GM19043 (cell line): ENCODE data around the gene GJB4.
"Not testable (repeated sequence)": the region's sequence is repeated elsewhere in the genome, so short reads cannot be mapped to it uniquely, and the experiment has no call there.

Experiments
- ATAC-seq: cut with Tn5 transposase; IDR thresholded peaks from one replicate; pipeline ENCODE4 v1.9.1; 2021; ENCODE audit warnings: low read depth; ENCODE audit not compliant: unreplicated experiment

GJB4 gene

DNA sequence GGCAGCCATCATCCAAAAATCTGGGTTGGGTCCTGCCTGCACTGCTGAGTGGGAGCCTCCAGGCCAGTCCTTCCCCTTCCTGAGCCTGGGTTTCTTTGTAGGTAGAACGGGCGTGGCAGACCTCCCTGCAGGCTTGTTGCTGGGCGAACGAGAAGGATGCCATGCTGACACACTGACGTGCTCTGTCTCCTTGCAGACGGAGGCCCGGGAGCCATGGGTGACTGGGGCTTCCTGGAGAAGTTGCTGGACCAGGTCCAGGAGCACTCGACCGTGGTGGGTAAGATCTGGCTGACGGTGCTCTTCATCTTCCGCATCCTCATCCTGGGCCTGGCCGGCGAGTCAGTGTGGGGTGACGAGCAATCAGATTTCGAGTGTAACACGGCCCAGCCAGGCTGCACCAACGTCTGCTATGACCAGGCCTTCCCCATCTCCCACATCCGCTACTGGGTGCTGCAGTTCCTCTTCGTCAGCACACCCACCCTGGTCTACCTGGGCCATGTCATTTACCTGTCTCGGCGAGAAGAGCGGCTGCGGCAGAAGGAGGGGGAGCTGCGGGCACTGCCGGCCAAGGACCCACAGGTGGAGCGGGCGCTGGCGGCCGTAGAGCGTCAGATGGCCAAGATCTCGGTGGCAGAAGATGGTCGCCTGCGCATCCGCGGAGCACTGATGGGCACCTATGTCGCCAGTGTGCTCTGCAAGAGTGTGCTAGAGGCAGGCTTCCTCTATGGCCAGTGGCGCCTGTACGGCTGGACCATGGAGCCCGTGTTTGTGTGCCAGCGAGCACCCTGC is 34.7 kb downstream of the GJB4 start:
- ATAC-seq: no peak

DNA sequence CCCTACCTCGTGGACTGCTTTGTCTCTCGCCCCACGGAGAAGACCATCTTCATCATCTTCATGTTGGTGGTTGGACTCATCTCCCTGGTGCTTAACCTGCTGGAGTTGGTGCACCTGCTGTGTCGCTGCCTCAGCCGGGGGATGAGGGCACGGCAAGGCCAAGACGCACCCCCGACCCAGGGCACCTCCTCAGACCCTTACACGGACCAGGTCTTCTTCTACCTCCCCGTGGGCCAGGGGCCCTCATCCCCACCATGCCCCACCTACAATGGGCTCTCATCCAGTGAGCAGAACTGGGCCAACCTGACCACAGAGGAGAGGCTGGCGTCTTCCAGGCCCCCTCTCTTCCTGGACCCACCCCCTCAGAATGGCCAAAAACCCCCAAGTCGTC is 35.2 kb downstream of the GJB4 start:
- ATAC-seq: no peak

DNA sequence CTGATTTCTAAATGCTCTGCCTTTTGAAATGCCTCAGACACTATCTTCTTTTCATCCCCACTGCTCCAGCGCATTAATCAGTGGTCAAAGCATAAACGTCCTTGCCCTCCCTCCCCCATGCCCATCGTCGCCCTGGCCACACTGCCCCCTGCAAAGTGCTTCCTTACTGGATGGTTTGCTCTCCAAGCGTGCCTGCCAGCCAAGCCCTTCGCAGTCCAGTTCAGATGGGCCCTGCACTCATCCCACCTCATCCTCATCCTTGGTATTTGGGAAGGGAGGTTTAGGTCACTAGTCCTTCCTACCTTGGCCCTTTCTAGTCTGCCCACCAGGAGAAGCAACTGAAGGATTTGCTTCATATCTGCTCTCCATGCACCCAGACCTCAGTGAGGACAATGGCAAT is 36.4 kb downstream of the GJB4 start:
- no peak for ATAC-seq

- no peak for ATAC-seq
These were observed 37.5 kb downstream of the GJB4 start for GRCh38 chr1:34796990-34797389.

- ATAC-seq: no peak
These were observed 40.7 kb downstream of the GJB4 start for GRCh38 chr1:34800214-34800613.

DNA sequence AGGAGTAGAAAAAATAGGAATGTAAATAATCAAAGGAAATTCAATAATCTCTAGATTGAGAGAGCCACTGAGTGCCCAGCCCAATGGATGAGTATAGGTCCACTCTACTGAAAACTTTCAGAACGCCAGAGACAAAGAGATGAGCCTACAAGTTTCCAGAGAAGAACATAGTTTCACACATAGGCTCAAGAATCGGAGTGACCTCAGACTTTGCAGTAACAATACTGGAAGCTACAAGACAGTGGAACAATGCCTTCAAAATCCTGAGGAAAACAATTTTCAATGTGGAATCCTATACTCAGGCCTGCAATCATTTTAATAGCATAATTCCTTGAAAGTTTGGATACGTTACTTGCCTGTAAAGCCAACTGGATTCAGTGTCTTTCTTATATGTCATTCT is 44.2 kb downstream of the GJB4 start:
- no peak for ATAC-seq

- no peak for ATAC-seq
These were observed 46.9 kb downstream of the GJB4 start for GRCh38 chr1:34806396-34806795.

DNA sequence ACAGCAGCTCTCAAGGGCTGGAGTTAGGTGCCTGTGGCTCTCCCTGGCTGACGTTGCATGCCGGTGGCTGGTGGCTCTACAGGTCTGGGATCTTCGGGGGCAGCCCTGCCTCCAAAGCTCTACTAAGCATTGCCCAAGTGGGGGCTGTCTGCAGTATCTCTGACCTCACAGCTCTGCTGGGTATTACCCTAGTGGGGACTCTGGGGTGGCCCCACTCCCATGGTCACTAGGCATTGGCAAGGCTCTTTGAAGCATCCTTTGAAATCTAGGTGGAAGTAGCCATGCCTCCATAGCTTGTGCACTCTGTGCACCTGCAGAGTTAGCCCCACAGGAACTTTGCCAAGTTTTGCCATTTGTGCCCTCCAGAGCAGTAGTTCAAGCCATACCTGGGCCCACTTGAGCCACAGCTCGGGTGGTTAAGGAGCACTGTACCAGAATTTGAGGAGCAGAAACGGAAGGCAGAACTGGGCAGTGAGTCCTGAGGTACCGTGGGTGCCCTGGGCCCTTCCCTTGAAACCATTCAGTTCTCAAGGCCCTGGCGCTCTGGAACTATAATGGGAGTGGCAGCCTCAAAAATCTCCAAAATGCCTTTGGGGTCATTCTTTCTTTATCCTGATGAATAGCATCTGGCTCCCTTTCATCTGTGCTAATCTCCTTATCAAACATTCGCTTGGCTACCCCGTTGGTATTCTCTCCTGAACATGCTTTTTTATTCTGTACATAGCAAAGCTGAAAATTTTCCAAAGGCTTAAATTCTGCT is 48.7 kb downstream of the GJB4 start:
- no peak for ATAC-seq

DNA sequence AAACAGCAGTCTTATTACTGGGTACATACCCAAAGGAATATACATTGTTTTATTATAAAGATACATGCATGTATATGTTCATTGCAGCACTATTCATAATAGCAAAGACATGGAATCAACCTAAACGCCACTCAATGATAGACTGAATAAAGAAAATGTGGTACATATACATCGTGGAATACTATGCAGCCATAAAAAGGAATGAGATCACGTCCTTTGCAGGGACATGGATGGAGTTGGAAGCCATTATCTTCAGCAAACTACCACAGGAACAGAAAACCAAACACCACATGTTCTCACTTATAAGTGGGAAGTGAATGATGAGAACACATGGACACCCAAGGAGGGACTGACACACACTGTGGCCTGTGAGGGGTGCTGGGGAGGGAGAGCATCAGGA is 51.2 kb downstream of the GJB4 start:
- not testable (repeated sequence) for ATAC-seq
